Right renal pelvis (tissue), 4 donors: ENCODE data around the gene DBNL. TPM values are rescaled to one million over a fixed set of nuclear protein-coding genes. Genes with fewer than 3 reads are reported as not detected.

Experiments used
- DNase-seq, 4 donors: peaks; one replicate each; pipeline ENCODE4 v3.0.0-alpha.2; 2013; ENCODE audit warnings: low read depth in 4 of 4, low spot score in 3 of 4, missing footprints in 1 of 4
- polyA plus RNA-seq, 4 donors: library from polyadenylated mRNA; unstranded; fragments of 120-200 nt; gene quantifications; one replicate each; pipeline ENCODE4 v1.2.1, GENCODE V29; 2013; ENCODE audit not compliant: insufficient read length in 4 of 4

The DBNL gene
- polyA plus RNA-seq, 4 donors = 61.2 to 76.0 (median 67.0) TPM

GRCh38 chr7:44106311-44107065 lies 62.0 kb downstream of the DBNL start:
- no peak for DNase-seq

DNA sequence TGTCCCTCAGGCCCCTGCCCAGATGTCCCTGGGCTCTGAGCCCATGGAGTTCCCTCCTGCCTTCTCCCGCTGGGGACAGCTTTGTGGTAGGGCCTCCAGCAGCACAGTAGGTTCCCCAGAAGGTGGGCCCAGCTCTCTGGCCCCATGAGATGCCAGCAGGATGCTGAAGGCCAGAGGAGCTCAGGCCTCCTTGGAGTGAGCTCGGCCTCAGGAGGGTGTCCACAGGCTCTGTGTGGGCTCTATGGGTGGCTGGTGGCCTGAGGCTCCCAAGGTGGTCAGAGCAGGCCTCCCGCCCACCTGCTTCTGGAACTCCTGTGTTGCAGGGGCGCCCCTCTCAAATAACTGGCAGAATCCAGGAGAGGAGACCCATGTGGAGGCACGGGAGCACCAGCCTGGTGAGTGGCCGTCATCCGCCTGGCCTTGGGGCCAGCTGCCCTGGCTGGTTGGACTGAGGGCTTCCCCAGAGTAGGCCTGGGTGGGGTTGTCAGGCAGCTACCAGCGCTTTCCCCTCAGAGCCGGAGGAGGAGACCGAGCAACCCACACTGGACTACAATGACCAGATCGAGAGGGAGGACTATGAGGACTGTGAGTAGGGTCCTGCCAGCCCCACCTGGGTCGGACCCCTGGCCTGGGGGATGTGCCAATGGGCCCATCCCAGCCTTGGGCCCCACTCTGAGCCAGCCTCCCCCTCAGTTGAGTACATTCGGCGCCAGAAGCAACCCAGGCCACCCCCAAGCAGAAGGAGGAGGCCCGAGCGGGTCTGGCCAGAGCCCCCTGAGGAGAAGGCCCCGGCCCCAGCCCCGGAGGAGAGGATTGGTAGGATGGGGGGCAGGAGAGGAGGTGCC lies 62.8 kb downstream of the DBNL start:
- no peak for DNase-seq

DNA sequence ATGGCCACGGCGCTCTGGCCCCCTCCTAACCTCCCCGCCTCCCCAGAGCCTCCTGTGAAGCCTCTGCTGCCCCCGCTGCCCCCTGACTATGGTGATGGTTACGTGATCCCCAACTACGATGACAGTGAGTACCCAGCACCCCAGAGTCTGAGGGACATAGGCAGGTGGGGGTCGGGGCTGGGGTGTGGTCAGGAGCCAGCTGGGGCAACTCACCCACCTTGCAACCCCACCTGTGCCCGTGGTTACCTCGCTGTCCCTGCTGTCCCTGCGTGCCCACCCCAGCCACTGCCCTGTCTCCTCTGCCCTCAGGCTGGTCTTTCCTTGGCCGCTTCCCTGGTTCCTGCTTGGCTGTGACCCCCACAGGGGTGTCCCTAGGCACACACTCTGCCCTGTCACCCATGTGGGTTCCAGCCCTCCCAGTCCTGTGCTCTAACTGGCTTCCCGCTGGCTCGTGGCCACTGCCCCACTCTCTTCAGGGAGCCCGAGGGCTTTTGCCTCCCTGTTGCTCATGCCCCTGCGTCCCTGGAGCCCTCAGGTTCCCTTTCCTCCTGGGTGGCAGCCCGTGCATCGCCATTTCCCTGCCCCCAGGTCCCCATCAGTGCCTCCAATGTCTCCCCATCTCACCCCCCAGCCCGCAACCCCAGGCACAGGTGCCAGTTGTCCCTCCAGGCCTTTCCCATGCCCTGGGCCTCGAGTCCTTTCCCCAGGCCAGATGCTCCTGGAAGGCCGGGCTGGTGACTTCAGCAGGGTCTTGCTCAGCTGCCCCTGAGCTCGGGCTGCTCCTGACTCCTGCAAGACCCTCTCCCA lies 63.7 kb downstream of the DBNL start:
- no peak for DNase-seq

DNA sequence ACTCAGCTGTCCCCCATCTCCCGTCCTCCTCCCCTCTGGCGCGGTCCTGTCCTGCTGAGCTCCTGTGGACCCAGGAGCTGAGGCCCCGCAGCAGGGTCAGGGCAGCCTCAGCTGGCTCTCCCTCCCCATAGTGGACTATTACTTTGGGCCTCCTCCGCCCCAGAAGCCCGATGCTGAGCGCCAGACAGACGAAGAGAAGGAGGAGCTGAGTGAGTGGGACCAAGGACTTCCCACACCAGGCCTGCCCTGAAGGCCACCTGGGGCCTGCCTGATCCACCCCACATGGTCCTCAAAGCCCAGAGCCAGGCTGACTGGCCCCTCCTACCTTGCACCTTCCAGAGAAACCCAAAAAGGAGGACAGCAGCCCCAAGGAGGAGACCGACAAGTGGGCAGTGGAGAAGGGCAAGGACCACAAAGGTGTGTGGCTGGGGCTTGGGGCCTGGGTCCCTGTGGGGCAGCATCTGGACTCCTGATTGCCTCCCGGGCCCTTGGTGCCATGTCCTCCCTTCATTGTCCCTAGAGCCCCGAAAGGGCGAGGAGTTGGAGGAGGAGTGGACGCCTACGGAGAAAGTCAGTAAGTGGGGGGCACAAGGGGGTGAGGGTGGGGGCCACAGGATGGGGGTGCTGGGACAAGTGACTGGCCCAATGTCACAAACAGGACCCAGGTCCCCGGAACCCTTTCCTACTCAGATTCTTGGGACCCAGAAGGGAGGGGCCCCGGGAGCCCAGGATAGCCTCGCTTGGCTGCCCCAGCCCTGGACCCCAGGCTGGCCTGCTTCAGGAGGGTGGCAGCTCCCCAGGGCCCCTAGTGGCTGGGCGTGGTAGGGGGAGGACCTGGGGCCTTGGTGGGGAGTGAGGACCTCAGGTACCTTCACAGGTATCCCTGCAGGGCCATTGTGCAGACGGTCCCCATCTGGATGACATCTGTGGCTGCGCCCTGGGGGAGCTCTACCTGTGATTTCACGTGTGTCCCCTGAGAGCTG lies 64.6 kb downstream of the DBNL start:
- DNase-seq = no peak

DNA sequence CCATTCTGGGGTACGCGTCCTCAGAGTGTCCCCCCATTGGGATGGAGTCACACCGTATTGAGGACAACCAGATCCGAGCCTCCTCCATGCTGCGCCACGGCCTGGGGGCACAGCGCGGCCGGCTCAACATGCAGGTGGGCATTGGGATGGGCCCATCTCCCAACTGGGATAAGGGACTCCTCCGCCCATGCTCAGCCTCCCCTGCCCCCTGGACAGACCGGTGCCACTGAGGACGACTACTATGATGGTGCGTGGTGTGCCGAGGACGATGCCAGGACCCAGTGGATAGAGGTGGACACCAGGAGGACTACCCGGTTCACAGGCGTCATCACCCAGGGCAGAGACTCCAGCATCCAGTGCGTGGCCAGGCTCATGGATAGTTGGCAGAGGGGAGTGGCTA lies 65.5 kb downstream of the DBNL start:
- DNase-seq = no peak

GRCh38 chr7:44110719-44111635 lies 66.5 kb downstream of the DBNL start:
- no peak for DNase-seq

Other genes starting within 250 kb of the DBNL start
- gene MRPS24, start 175.2 kb upstream of the DBNL start, polyA plus RNA-seq = 100 to 1,000 TPM in 1 of 4 donors, 10 to 100 TPM in 3; 72.2 to 101 (median 76.9) TPM
- 10 to 100 TPM; 30.0 to 34.5 (median 33.4) TPM for gene URGCP, start 138.1 kb upstream of the DBNL start, polyA plus RNA-seq
- gene UBE2D4, start 118.3 kb upstream of the DBNL start, polyA plus RNA-seq = 10 to 100 TPM; 20.0 to 24.7 (median 22.4) TPM
- under 1 TPM; 0.51 to 0.97 (median 0.52) TPM for gene SPDYE1, start 46.8 kb upstream of the DBNL start, polyA plus RNA-seq
- 1 to 10 TPM; 1.4 to 5.4 (median 3.0) TPM for gene PGAM2, start 20.9 kb downstream of the DBNL start, polyA plus RNA-seq
- gene POLM, start 37.8 kb downstream of the DBNL start, polyA plus RNA-seq = 10 to 100 TPM; 19.2 to 23.1 (median 20.9) TPM
- gene AEBP1, start 59.6 kb downstream of the DBNL start, polyA plus RNA-seq = 10 to 100 TPM; 55.4 to 75.0 (median 67.7) TPM
- gene POLD2, start 78.8 kb downstream of the DBNL start, polyA plus RNA-seq = 100 to 1,000 TPM; 116 to 131 (median 120) TPM
- under 1 TPM; 0.37 to 0.99 (median 0.56) TPM for gene MYL7, start 96.6 kb downstream of the DBNL start, polyA plus RNA-seq
- gene GCK, start 144.7 kb downstream of the DBNL start, polyA plus RNA-seq = 1 to 10 TPM; 2.6 to 4.8 (median 3.7) TPM
- gene YKT6, start 156.3 kb downstream of the DBNL start, polyA plus RNA-seq = 10 to 100 TPM; 76.3 to 84.9 (median 79.0) TPM